Transverse colon (tissue), 4 donors: ENCODE data around the gene AHNAK. TPM values are rescaled to one million over a fixed set of nuclear protein-coding genes. Genes with fewer than 3 reads are reported as not detected.
A peak's percentile ranks its signal among the peaks of the same experiment; 100 is the strongest.
"Not testable (repeated sequence)": the region's sequence is repeated elsewhere in the genome, so short reads cannot be mapped to it uniquely, and the experiment has no call there.

Experiments
- DNase-seq: peaks from one replicate; pipeline ENCODE4 v3.0.0-alpha.2; 2019
- H3K27ac ChIP-seq, 4 donors: fragments of 200-600 bp; sonication (generic); 2 replicates each; pipeline ENCODE4 v1.5.1; 2016 to 2018; ENCODE audit warnings: inconsistent platforms in 4 of 4
- H3K27me3 ChIP-seq: fragments of 200-600 bp; sonication (generic); 2 replicates; pipeline ENCODE4 v1.5.1; 2017; ENCODE audit warnings: inconsistent platforms
- H3K36me3 ChIP-seq, 4 donors: fragments of 200-600 bp; sonication (generic); 2 replicates each; pipeline ENCODE4 v1.5.1; 2017 to 2019; ENCODE audit warnings: inconsistent platforms in 4 of 4
- H3K4me1 ChIP-seq, 4 donors: fragments of 200-600 bp; sonication (generic); 2 replicates each; pipeline ENCODE4 v1.5.1; 2017 to 2020; ENCODE audit warnings: inconsistent platforms in 4 of 4
- H3K4me3 ChIP-seq, 4 donors: fragments of 200-600 bp; sonication (generic); 1 replicate in 1 of 4; 2 replicates in 3 of 4; pipeline versions ENCODE4 v1.5.1 to v1.6.1; 2017 to 2019; ENCODE audit warnings: inconsistent platforms in 4 of 4
- H3K9me3 ChIP-seq, 2 donors: fragments of 200-600 bp; sonication (generic); 2 replicates each; pipeline ENCODE4 v1.5.1; 2017 to 2019; ENCODE audit warnings: inconsistent platforms in 2 of 2
- EP300 ChIP-seq: sonication (generic); formaldehyde crosslinking; IDR thresholded peaks from one replicate; pipeline ENCODE4 v1.6.1; 2017; ENCODE audit warnings: antibody characterized with exemption, low read depth
- POLR2A ChIP-seq: fragments of 450-650 bp; IDR thresholded peaks from one replicate; pipeline ENCODE4 v1.6.1; 2016; ENCODE audit warnings: antibody characterized with exemption, mild to moderate bottlenecking, moderate library complexity
- POLR2AphosphoS5 ChIP-seq, 3 donors: sonication (generic); formaldehyde crosslinking; IDR thresholded peaks; one replicate each; pipeline ENCODE4 v1.6.1; 2016; ENCODE audit warnings: antibody characterized with exemption in 3 of 3
- WGBS, 2 donors: methylation state at CpG; one replicate each; pipeline ENCODE4 v1.1.5; 2018; ENCODE audit warnings: low coverage in 1 of 2; 5-methylcytosine and 5-hydroxymethylcytosine counted together
- in situ Hi-C, 4 donors: fragments of 200-750 bp; cut with MboI; loops; one replicate each; pipeline versions ENCODE4 v1.15.0 to v1.15.1; 2017; ENCODE audit warnings: low sequenced_read_pairs in 3 of 4, low pct_ligation_motif_present in 1 of 4, low pct_unique_long_range_greater_than_20kb in 1 of 4
- intact Hi-C: fragments of 100-400 bp; cut with DNase I; formaldehyde crosslinking; loops from one replicate; pipeline ENCODE4 v1.15.1; 2023; ENCODE audit warnings: low total_unique reads
- total RNA-seq, 4 donors: library from RNA; depleted of rRNA; stranded (reverse); fragments of >200 nt; gene quantifications; one replicate each; pipeline ENCODE4 v1.1.0, GENCODE V29; 2016
- TF ChIP-seq, protein P1 (sequence below), 5 experiments: fragments of 200-600 bp in 3 of 5; fragments of 450-650 bp in 2 of 5; sonication (generic) in 3 of 5; IDR thresholded peaks; 1 replicate in 2 of 5; 2 replicates in 3 of 5; pipeline ENCODE4 v1.5.1; 2016 to 2017; ENCODE audit warnings: antibody characterized with exemption in 5 of 5, inconsistent platforms in 3 of 5, mild to moderate bottlenecking in 2 of 5, moderate library complexity in 1 of 5

Gene AHNAK
- total RNA-seq, 4 donors from 2014 or later, result 561 to 1,032 (median 742) TPM

DNA sequence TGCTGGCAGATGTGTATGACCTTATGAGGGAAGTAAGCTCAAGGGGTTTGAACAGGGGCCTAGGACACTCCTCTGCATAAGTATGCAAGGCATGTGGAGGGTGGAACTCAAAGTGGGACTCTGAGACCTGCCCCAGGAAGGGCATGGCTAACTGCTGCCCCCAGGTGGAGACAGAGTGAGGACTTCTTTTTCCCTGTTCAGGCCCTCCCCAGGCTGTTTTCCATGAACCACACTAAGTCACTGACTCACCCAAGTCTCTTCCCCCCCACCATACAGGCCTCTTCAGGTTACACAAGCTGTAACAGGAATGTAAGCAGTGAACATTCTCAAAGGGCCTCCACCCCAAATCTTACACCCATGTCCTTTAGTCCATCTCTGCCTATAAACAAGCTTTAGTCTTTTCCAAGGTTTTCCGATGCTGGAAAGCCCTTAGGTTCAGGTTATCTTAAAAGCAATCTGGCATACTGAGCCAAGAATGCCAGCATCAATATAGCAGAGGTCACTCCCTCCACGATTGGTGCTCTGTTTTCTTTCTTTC is 14.0 kb upstream of the AHNAK start:
- H3K36me3 ChIP-seq, result peaks cover 0 to 41% (median 7%) of the 10 kb centered on the region in 4 donors
- intact Hi-C loops, result no loop called here
- 28 to 33% methylated on average over 1 to 2 of the region's 2 CpGs for WGBS, 2 donors
- H3K27ac ChIP-seq, result peak overlapping the region; percentile 91 to 100 (median 96)
- in situ Hi-C loops, result loop anchor here in 1 of 4 donors (10.0 kb wide), 1 partner anchor 136 kb away; no protein-coding TSS in a partner anchor
- TF ChIP-seq POLR2AphosphoS5 (IDR thresholded peaks at IDR 0.05) (peak in 1 of 3 donors; percentile 68), POLR2A (no peak), EP300 (no peak)
- TF ChIP-seq, protein P1, sequence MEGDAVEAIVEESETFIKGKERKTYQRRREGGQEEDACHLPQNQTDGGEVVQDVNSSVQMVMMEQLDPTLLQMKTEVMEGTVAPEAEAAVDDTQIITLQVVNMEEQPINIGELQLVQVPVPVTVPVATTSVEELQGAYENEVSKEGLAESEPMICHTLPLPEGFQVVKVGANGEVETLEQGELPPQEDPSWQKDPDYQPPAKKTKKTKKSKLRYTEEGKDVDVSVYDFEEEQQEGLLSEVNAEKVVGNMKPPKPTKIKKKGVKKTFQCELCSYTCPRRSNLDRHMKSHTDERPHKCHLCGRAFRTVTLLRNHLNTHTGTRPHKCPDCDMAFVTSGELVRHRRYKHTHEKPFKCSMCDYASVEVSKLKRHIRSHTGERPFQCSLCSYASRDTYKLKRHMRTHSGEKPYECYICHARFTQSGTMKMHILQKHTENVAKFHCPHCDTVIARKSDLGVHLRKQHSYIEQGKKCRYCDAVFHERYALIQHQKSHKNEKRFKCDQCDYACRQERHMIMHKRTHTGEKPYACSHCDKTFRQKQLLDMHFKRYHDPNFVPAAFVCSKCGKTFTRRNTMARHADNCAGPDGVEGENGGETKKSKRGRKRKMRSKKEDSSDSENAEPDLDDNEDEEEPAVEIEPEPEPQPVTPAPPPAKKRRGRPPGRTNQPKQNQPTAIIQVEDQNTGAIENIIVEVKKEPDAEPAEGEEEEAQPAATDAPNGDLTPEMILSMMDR (IDR thresholded peaks at IDR 0.05), result peak; percentile 71 to 90 (median 81)
- DNase-seq, result peak; percentile 94
- no peaks in the 10 kb centered on the region for H3K9me3 ChIP-seq
- no peaks in the 10 kb centered on the region for H3K27me3 ChIP-seq
- H3K4me3 ChIP-seq, result no peak overlapping the region
- peaks cover 32 to 45% (median 38%) of the 10 kb centered on the region in 4 donors for H3K4me1 ChIP-seq

DNA sequence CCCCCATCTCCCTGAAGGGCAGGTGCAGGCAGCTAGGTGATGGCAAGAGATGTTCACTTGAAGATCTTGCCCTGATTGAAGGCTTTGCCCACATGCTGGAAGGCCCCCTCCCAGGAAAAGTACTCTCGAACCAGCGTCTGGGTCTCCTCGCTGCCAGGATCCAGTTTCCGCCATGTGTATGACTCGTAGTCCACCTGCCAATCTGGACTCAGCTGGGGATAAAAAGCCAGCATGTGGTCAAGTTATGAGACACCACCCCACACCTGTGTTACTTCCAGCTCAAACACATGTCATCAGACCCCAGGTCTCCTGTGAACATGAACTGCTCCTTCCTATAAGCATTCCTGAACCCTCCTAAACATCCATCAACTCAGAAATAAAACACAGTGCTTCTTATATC is 13.0 kb upstream of the AHNAK start:
- in situ Hi-C loops, result loop anchor here in 3 of 4 donors (10.0 kb wide), 1 partner anchor 135 kb away; no protein-coding TSS in a partner anchor
- intact Hi-C loops, H3K9me3 ChIP-seq, H3K27me3 ChIP-seq, DNase-seq, H3K4me3 ChIP-seq: not testable (repeated sequence)
- WGBS, 2 donors, result 79% methylated on average over 5 of the region's 5 CpGs; no CpG with 5 or more reads in 1 of the 2 donors
- Histone ChIP-seq H3K36me3 (peaks cover 0 to 32% (median 7%) of the 10 kb centered on the region in 4 donors), H3K27ac (peak overlapping the region; percentile 91 to 100 (median 96)), H3K4me1 (peaks cover 42 to 54% (median 46%) of the 10 kb centered on the region in 4 donors)

DNA sequence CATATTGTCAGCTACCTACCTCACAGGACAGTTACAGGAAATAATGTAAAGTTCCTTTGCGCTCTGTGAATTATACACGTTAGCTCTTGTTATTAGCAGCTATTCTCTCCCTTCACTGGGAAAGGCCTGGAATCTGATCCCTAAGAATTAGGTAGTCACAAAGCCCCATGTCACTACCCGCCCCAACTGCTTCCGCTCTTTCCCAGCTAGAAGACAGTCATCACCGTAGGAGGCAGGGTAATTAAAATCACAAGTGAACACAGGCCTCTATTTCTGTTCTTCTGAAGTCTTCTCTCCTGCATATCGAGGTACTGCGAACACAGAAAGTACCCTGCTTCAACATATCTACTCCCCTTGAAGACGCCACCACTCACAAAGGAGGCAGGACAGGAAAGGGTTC is 12.6 kb upstream of the AHNAK start:
- intact Hi-C loops (no loop called here), in situ Hi-C loops (loop anchor here in 2 of 4 donors (10.0 kb wide), 1 partner anchor 134 kb away; no protein-coding TSS in a partner anchor)
- Histone ChIP-seq H3K4me1 (peaks cover 46 to 58% (median 50%) of the 10 kb centered on the region in 4 donors), H3K4me3 (no peak overlapping the region), H3K27ac (peak overlapping the region; percentile 91 to 100 (median 96)), H3K27me3 (no peaks in the 10 kb centered on the region), H3K9me3 (no peaks in the 10 kb centered on the region), H3K36me3 (peaks cover 0 to 32% (median 7%) of the 10 kb centered on the region in 4 donors)
- TF ChIP-seq POLR2A (no peak), EP300 (no peak), POLR2AphosphoS5 (IDR thresholded peaks at IDR 0.05) (no peak)
- TF ChIP-seq, protein P1 (IDR thresholded peaks at IDR 0.05), result no peak
- DNase-seq, result no peak
- 83 to 85% methylated on average over 8 of the region's 8 CpGs for WGBS, 2 donors

GRCh38 chr11:62558669-62559068 is 12.1 kb upstream of the AHNAK start:
- in situ Hi-C loops (loop anchor here in 2 of 4 donors (10.0 kb wide), 1 partner anchor 134 kb away; no protein-coding TSS in a partner anchor), intact Hi-C loops (no loop called here)
- 71 to 85% methylated on average over 1 to 9 of the region's 9 CpGs for WGBS, 2 donors
- H3K27ac ChIP-seq, result peak overlapping the region; percentile 96 to 100 (median 97)
- peaks cover 51 to 63% (median 56%) of the 10 kb centered on the region in 4 donors for H3K4me1 ChIP-seq
- H3K36me3 ChIP-seq, result peaks cover 0 to 32% (median 7%) of the 10 kb centered on the region in 4 donors
- H3K27me3 ChIP-seq, result no peaks in the 10 kb centered on the region
- DNase-seq, result no peak
- TF ChIP-seq POLR2AphosphoS5 (IDR thresholded peaks at IDR 0.05) (no peak), POLR2A (no peak), EP300 (no peak)
- H3K4me3 ChIP-seq, result no peak overlapping the region
- no peaks in the 10 kb centered on the region for H3K9me3 ChIP-seq

- H3K4me1 ChIP-seq, result peaks cover 65 to 79% (median 72%) of the 10 kb centered on the region in 4 donors
- peak overlapping the region; percentile 96 to 100 (median 97) for H3K27ac ChIP-seq
- in situ Hi-C loops (loop anchor here in 2 of 4 donors (10.0 kb wide), 1 partner anchor 132 kb away; no protein-coding TSS in a partner anchor), intact Hi-C loops (no loop called here)
- H3K36me3 ChIP-seq, result peaks cover 0 to 16% (median 3%) of the 10 kb centered on the region in 4 donors
- TF ChIP-seq POLR2AphosphoS5 (IDR thresholded peaks at IDR 0.05) (no peak), POLR2A (peak; percentile 6), EP300 (no peak)
- TF ChIP-seq, protein P1 (IDR thresholded peaks at IDR 0.05), result no peak
- peak; percentile 58 for DNase-seq
- peak overlapping the region in 2 of 4 donors; percentile 0 to 6 for H3K4me3 ChIP-seq
- 0 to 33% methylated on average over 1 to 3 of the region's 3 CpGs for WGBS, 2 donors
- no peaks in the 10 kb centered on the region for H3K9me3 ChIP-seq
- no peaks in the 10 kb centered on the region for H3K27me3 ChIP-seq
Measured at GRCh38 chr11:62556875-62557631, 10.4 kb upstream of the AHNAK start.
